Activated naive CD8-positive, alpha-beta T cell treated with anti-CD3 and anti-CD28 coated beads for 36 hours (primary cell): ENCODE measurements around the gene GPC5. TPM values are rescaled to one million over a fixed set of nuclear protein-coding genes. Genes with fewer than 3 reads are reported as not detected.
"Not testable (repeated sequence)": the region's sequence is repeated elsewhere in the genome, so short reads cannot be mapped to it uniquely, and the experiment has no call there.

Experiments used
- DNase-seq: peaks from one replicate; pipeline ENCODE4 v3.0.0; 2021
- H3K27ac Mint-ChIP-seq: one replicate; pipeline ENCODE4 v1.8.0; 2022; ENCODE audit warnings: mild to moderate bottlenecking, moderate library complexity, mixed read lengths
- H3K27me3 Mint-ChIP-seq: one replicate; pipeline ENCODE4 v1.8.0; 2022; ENCODE audit warnings: mild to moderate bottlenecking, mixed read lengths
- H3K36me3 Mint-ChIP-seq: one replicate; pipeline ENCODE4 v1.8.0; 2021; ENCODE audit warnings: mild to moderate bottlenecking, mixed read lengths
- H3K4me1 Mint-ChIP-seq: one replicate; pipeline ENCODE4 v1.8.0; 2021; ENCODE audit warnings: mixed read lengths
- H3K4me3 Mint-ChIP-seq: one replicate; pipeline ENCODE4 v1.8.0; 2022; ENCODE audit warnings: mild to moderate bottlenecking, moderate library complexity, mixed read lengths
- H3K9me3 Mint-ChIP-seq: one replicate; pipeline ENCODE4 v1.8.0; 2022; ENCODE audit warnings: mixed read lengths
- total RNA-seq, 2 experiments: library from RNA; stranded (reverse); gene quantifications; one replicate each; pipeline ENCODE4 v1.2.3, GENCODE V29; 2021

GPC5 gene
- total RNA-seq, 2 experiments from 2014 or later = 0.23 TPM; not detected in 1

- no peak for DNase-seq
- Mint-ChIP-seq H3K9me3 (peaks cover 5% of the 10 kb centered on the region), H3K27ac (no peak overlapping the region), H3K36me3 (no peaks in the 10 kb centered on the region), H3K27me3 (no peaks in the 10 kb centered on the region), H3K4me1 (no peaks in the 10 kb centered on the region), H3K4me3 (no peak overlapping the region)
Observed at GRCh38 chr13:92535222-92536006, 1137.0 kb downstream of the GPC5 start.

GRCh38 chr13:92537471-92537870 is 1139.0 kb downstream of the GPC5 start:
- no peak overlapping the region for H3K4me3 Mint-ChIP-seq
- H3K27ac Mint-ChIP-seq = no peak overlapping the region
- H3K27me3 Mint-ChIP-seq = no peaks in the 10 kb centered on the region
- H3K9me3 Mint-ChIP-seq = peaks cover 5% of the 10 kb centered on the region
- H3K4me1 Mint-ChIP-seq = no peaks in the 10 kb centered on the region
- H3K36me3 Mint-ChIP-seq = no peaks in the 10 kb centered on the region
- DNase-seq = no peak

DNA sequence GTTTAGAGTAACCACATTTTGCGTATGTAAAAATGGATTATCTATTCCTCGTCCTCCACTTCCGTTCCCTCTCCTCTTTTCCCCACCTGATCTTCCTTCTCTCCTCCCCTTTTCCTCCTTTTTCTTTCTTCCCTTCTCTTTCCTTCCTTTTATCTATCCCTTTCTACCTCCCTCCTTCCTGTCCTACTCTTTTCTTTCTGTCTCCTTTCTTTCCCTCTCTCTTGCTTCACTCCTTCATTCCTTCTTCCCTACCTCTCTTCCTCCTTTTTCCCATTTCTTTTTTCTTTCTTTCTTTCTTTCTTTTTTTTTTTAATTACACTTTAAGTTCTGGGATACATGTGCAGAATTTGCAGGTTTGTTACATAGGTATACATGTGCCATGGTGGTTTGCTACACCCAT is 1139.7 kb downstream of the GPC5 start:
- no peaks in the 10 kb centered on the region for H3K27me3 Mint-ChIP-seq
- H3K36me3 Mint-ChIP-seq = no peaks in the 10 kb centered on the region
- H3K4me1 Mint-ChIP-seq = no peaks in the 10 kb centered on the region
- no peak overlapping the region for H3K27ac Mint-ChIP-seq
- DNase-seq = no peak
- peaks cover 10% of the 10 kb centered on the region for H3K9me3 Mint-ChIP-seq
- H3K4me3 Mint-ChIP-seq = no peak overlapping the region

GRCh38 chr13:92539148-92539547 is 1140.7 kb downstream of the GPC5 start:
- not testable (repeated sequence) for H3K27ac Mint-ChIP-seq, H3K27me3 Mint-ChIP-seq, H3K36me3 Mint-ChIP-seq, DNase-seq, H3K4me1 Mint-ChIP-seq, H3K4me3 Mint-ChIP-seq
- peaks cover 11% of the 10 kb centered on the region for H3K9me3 Mint-ChIP-seq

GRCh38 chr13:92547266-92547665 is 1148.8 kb downstream of the GPC5 start:
- no peak overlapping the region for H3K27ac Mint-ChIP-seq
- no peaks in the 10 kb centered on the region for H3K4me1 Mint-ChIP-seq
- peaks cover 9% of the 10 kb centered on the region for H3K9me3 Mint-ChIP-seq
- H3K27me3 Mint-ChIP-seq = no peaks in the 10 kb centered on the region
- no peak overlapping the region for H3K4me3 Mint-ChIP-seq
- H3K36me3 Mint-ChIP-seq = no peaks in the 10 kb centered on the region
- no peak for DNase-seq

GRCh38 chr13:92549276-92549675 is 1150.9 kb downstream of the GPC5 start:
- Mint-ChIP-seq H3K27ac (no peak overlapping the region), H3K4me1 (no peaks in the 10 kb centered on the region), H3K36me3 (no peaks in the 10 kb centered on the region), H3K27me3 (no peaks in the 10 kb centered on the region), H3K9me3 (peaks cover 2% of the 10 kb centered on the region), H3K4me3 (no peak overlapping the region)
- no peak for DNase-seq

- H3K36me3 Mint-ChIP-seq = no peaks in the 10 kb centered on the region
- no peak for DNase-seq
- H3K9me3 Mint-ChIP-seq = peaks cover 2% of the 10 kb centered on the region
- H3K27ac Mint-ChIP-seq = no peak overlapping the region
- H3K4me1 Mint-ChIP-seq = no peaks in the 10 kb centered on the region
- no peaks in the 10 kb centered on the region for H3K27me3 Mint-ChIP-seq
- H3K4me3 Mint-ChIP-seq = no peak overlapping the region
Observed at GRCh38 chr13:92553470-92554114, 1155.2 kb downstream of the GPC5 start.

GRCh38 chr13:92560883-92561282 is 1162.5 kb downstream of the GPC5 start:
- Mint-ChIP-seq H3K9me3 (peaks cover 3% of the 10 kb centered on the region), H3K27ac (no peak overlapping the region), H3K4me1 (no peaks in the 10 kb centered on the region), H3K27me3 (no peaks in the 10 kb centered on the region), H3K4me3 (no peak overlapping the region), H3K36me3 (no peaks in the 10 kb centered on the region)
- DNase-seq = no peak

DNA sequence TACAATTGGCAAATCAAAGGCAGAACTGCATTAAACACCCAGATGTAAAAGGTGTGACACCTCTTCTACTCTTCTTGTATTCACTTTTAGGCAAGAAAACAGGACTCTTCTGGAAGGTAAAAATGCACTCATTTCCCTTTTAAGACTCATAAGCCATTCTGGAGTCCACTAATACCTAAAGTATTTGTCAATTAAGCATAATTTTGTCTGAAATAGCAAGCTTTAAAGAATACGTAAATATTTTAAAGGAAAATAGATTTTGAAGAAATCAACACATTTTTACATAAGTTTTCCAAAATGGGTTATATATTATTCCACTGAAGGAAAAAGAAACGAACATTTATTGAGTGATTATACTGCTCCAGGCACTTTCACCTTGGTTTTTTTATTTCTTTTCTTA is 1166.5 kb downstream of the GPC5 start:
- H3K4me1 Mint-ChIP-seq = no peaks in the 10 kb centered on the region
- no peaks in the 10 kb centered on the region for H3K27me3 Mint-ChIP-seq
- no peaks in the 10 kb centered on the region for H3K36me3 Mint-ChIP-seq
- H3K9me3 Mint-ChIP-seq = peaks cover 3% of the 10 kb centered on the region
- no peak overlapping the region for H3K27ac Mint-ChIP-seq
- no peak overlapping the region for H3K4me3 Mint-ChIP-seq
- no peak for DNase-seq

- no peak for DNase-seq
- Mint-ChIP-seq H3K36me3 (no peaks in the 10 kb centered on the region), H3K4me1 (no peaks in the 10 kb centered on the region), H3K27ac (no peak overlapping the region), H3K4me3 (no peak overlapping the region), H3K27me3 (no peaks in the 10 kb centered on the region), H3K9me3 (peaks cover 3% of the 10 kb centered on the region)
Observed at GRCh38 chr13:92566767-92567166, 1168.3 kb downstream of the GPC5 start.

- no peaks in the 10 kb centered on the region for H3K27me3 Mint-ChIP-seq
- H3K4me3 Mint-ChIP-seq = no peak overlapping the region
- H3K4me1 Mint-ChIP-seq = no peaks in the 10 kb centered on the region
- no peaks in the 10 kb centered on the region for H3K9me3 Mint-ChIP-seq
- DNase-seq = no peak
- H3K36me3 Mint-ChIP-seq = no peaks in the 10 kb centered on the region
- H3K27ac Mint-ChIP-seq = no peak overlapping the region
Observed at GRCh38 chr13:92572190-92572589, 1173.8 kb downstream of the GPC5 start.

- no peak overlapping the region for H3K4me3 Mint-ChIP-seq
- H3K4me1 Mint-ChIP-seq = no peaks in the 10 kb centered on the region
- H3K36me3 Mint-ChIP-seq = no peaks in the 10 kb centered on the region
- no peak for DNase-seq
- no peaks in the 10 kb centered on the region for H3K27me3 Mint-ChIP-seq
- no peak overlapping the region for H3K27ac Mint-ChIP-seq
- peaks cover 4% of the 10 kb centered on the region for H3K9me3 Mint-ChIP-seq
Observed at GRCh38 chr13:92573467-92574057, 1175.1 kb downstream of the GPC5 start.

DNA sequence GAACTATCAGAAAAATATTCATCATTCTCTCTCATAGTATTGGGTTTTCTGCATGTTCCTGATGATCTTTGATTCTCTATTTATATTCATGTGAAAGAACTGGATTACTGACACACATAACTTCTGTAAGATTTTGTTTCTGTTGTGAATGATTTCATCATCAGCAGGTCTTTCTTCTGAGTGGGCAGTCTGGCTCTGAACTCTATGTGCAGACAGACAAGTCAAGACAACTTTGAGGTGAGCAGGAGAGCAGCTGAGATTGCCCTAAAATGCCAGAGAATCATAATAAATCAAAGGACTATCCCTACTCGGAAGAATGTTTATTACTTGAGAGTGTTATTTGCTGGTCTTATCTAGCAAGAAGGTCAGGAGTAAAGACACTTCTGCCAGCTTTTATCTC is 1176.1 kb downstream of the GPC5 start:
- no peak for DNase-seq
- Mint-ChIP-seq H3K36me3 (no peaks in the 10 kb centered on the region), H3K4me1 (no peaks in the 10 kb centered on the region), H3K27ac (no peak overlapping the region), H3K27me3 (no peaks in the 10 kb centered on the region), H3K9me3 (peaks cover 4% of the 10 kb centered on the region), H3K4me3 (no peak overlapping the region)

GRCh38 chr13:92575777-92576176 is 1177.4 kb downstream of the GPC5 start:
- Mint-ChIP-seq H3K4me3 (no peak overlapping the region), H3K4me1 (no peaks in the 10 kb centered on the region), H3K9me3 (peaks cover 4% of the 10 kb centered on the region), H3K27me3 (no peaks in the 10 kb centered on the region), H3K36me3 (no peaks in the 10 kb centered on the region), H3K27ac (no peak overlapping the region)
- DNase-seq = no peak

DNA sequence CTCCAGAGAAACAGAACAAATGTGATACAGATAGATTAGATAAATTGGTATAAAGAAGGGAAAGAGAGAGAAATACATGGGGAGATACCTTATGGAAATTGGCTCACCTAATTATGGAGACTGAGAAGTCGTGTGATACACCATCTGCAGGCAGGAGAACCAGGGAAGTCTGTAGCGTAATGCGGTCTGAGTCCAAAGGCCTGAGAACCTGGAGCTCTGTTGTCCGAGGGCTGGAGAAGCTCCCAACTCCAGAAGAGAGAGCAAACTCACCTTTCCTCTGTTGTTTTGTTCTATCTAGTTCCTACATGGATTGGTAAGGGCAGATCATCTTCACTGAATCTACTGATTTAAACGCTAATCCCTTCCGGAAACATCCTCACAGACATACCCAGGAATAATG is 1179.9 kb downstream of the GPC5 start:
- no peaks in the 10 kb centered on the region for H3K27me3 Mint-ChIP-seq
- no peaks in the 10 kb centered on the region for H3K36me3 Mint-ChIP-seq
- no peak for DNase-seq
- no peaks in the 10 kb centered on the region for H3K4me1 Mint-ChIP-seq
- peaks cover 6% of the 10 kb centered on the region for H3K9me3 Mint-ChIP-seq
- H3K4me3 Mint-ChIP-seq = no peak overlapping the region
- H3K27ac Mint-ChIP-seq = no peak overlapping the region

DNA sequence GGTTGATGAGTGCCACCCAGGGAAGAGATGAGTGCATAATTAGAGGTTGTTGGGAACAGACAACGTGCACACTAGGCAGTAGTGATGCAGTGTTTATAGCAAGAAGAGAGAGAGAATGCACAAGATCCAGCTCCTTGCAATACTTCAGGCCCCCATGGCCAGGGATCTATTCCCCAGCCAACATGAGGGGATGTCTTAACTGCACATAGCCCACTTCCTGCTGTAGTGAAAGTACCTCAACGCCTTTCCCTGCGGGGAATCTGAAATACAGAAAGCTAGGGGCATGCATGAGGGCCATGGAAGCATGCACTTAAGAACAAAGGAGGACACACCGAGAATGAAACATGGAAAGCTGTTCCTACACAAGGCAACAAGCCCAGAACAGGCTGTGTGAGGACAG is 1191.5 kb downstream of the GPC5 start:
- DNase-seq = no peak
- no peaks in the 10 kb centered on the region for H3K27me3 Mint-ChIP-seq
- peaks cover 11% of the 10 kb centered on the region for H3K9me3 Mint-ChIP-seq
- H3K36me3 Mint-ChIP-seq = no peaks in the 10 kb centered on the region
- no peak overlapping the region for H3K27ac Mint-ChIP-seq
- no peak overlapping the region for H3K4me3 Mint-ChIP-seq
- H3K4me1 Mint-ChIP-seq = no peaks in the 10 kb centered on the region
